Liver (tissue), 9 donors: ENCODE measurements around the gene ANKRD31. TPM values are rescaled to one million over a fixed set of nuclear protein-coding genes. Genes with fewer than 3 reads are reported as not detected.

Experiments
- DNase-seq: peaks from one replicate; pipeline ENCODE4 v3.0.0-alpha.2; 2017; ENCODE audit warnings: low spot score
- H3K27ac ChIP-seq, 2 donors: one replicate each; pipeline ENCODE4 v1.7.0; 2013; ENCODE audit warnings: inconsistent platforms in 2 of 2, low read length in 2 of 2, control low read depth in 1 of 2, low read depth in 1 of 2, mild to moderate bottlenecking in 1 of 2
- H3K27me3 ChIP-seq, 4 donors: one replicate each; pipeline versions ENCODE4 v1.6.1 to v1.7.0; 2013; ENCODE audit warnings: low read length in 3 of 4, inconsistent platforms in 1 of 4, mild to moderate bottlenecking in 1 of 4, moderate library complexity in 1 of 4; ENCODE audit not compliant: control insufficient read depth in 4 of 4, insufficient read depth in 4 of 4
- H3K36me3 ChIP-seq, 4 donors: one replicate each; pipeline versions ENCODE4 v1.6.1 to v1.7.0; 2013; ENCODE audit warnings: low read length in 3 of 4, mild to moderate bottlenecking in 3 of 4, low read depth in 1 of 4, moderate library complexity in 1 of 4; ENCODE audit not compliant: control insufficient read depth in 4 of 4, insufficient read depth in 3 of 4
- H3K4me1 ChIP-seq, 4 donors: one replicate each; pipeline versions ENCODE4 v1.6.1 to v1.7.0; 2013; ENCODE audit warnings: low read length in 3 of 4, mild to moderate bottlenecking in 3 of 4, moderate library complexity in 1 of 4; ENCODE audit not compliant: control insufficient read depth in 4 of 4, insufficient read depth in 4 of 4
- H3K4me3 ChIP-seq, 3 donors: one replicate each; pipeline versions ENCODE4 v1.6.1 to v1.7.0; 2013; ENCODE audit warnings: low read length in 3 of 3, control low read depth in 1 of 3, low read depth in 1 of 3, mild to moderate bottlenecking in 1 of 3
- H3K9ac ChIP-seq, 2 donors: one replicate each; pipeline ENCODE4 v1.7.0; 2013; ENCODE audit warnings: low read length in 2 of 2, mild to moderate bottlenecking in 2 of 2, moderate library complexity in 2 of 2, control low read depth in 1 of 2, low read depth in 1 of 2
- H3K9me3 ChIP-seq, 4 donors: one replicate each; pipeline versions ENCODE4 v1.6.1 to v1.7.0; 2013; ENCODE audit warnings: low read length in 3 of 4; ENCODE audit not compliant: control insufficient read depth in 4 of 4
- ATF3 ChIP-seq: IDR thresholded peaks from 2 replicates; pipeline ENCODE4 v1.6.1; 2016; ENCODE audit warnings: antibody characterized with exemption
- CTCF ChIP-seq: fragments of 150-350 bp; IDR thresholded peaks from 2 replicates; pipeline ENCODE4 v1.5.1; 2017; ENCODE audit warnings: improper control_type of control experiment, low read depth, low read length; ENCODE audit not compliant: missing input control
- EGR1 ChIP-seq, 2 donors: IDR thresholded peaks; 2 replicates each; pipeline ENCODE4 v1.6.1; 2016 to 2018; ENCODE audit warnings: antibody characterized with exemption in 2 of 2, low read depth in 2 of 2
- FOXA1 ChIP-seq: IDR thresholded peaks from 2 replicates; pipeline ENCODE4 v1.6.1; 2016; ENCODE audit warnings: antibody characterized with exemption
- GABPA ChIP-seq, 2 donors: IDR thresholded peaks in 1 of 2; conservative IDR thresholded peaks in 1 of 2; 2 replicates each; pipeline ENCODE4 v1.6.1; 2016; ENCODE audit warnings: antibody characterized with exemption in 2 of 2, mild to moderate bottlenecking in 1 of 2, moderate library complexity in 1 of 2
- HNF4A ChIP-seq, 2 donors: conservative IDR thresholded peaks; 2 replicates each; pipeline ENCODE4 v1.6.1; 2016; ENCODE audit warnings: antibody characterized with exemption in 2 of 2, mild to moderate bottlenecking in 2 of 2
- HNF4G ChIP-seq: IDR thresholded peaks from 2 replicates; pipeline ENCODE4 v1.6.1; 2016; ENCODE audit warnings: antibody characterized with exemption
- JUND ChIP-seq, 2 donors: IDR thresholded peaks; 2 replicates each; pipeline ENCODE4 v1.6.1; 2016; ENCODE audit warnings: antibody characterized with exemption in 2 of 2
- MAX ChIP-seq: IDR thresholded peaks from 2 replicates; pipeline ENCODE4 v1.6.1; 2016; ENCODE audit warnings: antibody characterized with exemption
- NR2F2 ChIP-seq: IDR thresholded peaks from 2 replicates; pipeline ENCODE4 v1.6.1; 2016; ENCODE audit warnings: antibody characterized with exemption
- RAD21 ChIP-seq, 2 donors: IDR thresholded peaks; 2 replicates each; pipeline ENCODE4 v1.6.1; 2016; ENCODE audit warnings: antibody characterized with exemption in 2 of 2, mild to moderate bottlenecking in 2 of 2
- REST ChIP-seq: IDR thresholded peaks from 2 replicates; pipeline ENCODE4 v1.6.1; 2016; ENCODE audit warnings: antibody characterized with exemption, mild to moderate bottlenecking
- RXRA ChIP-seq, 2 donors: IDR thresholded peaks; 2 replicates each; pipeline ENCODE4 v1.6.1; 2017 to 2018; ENCODE audit warnings: antibody characterized with exemption in 2 of 2, mild to moderate bottlenecking in 1 of 2
- SP1 ChIP-seq: IDR thresholded peaks from 2 replicates; pipeline ENCODE4 v1.6.1; 2018; ENCODE audit warnings: antibody characterized with exemption, mild to moderate bottlenecking
- TAF1 ChIP-seq: conservative IDR thresholded peaks from 2 replicates; pipeline ENCODE4 v1.6.1; 2016; ENCODE audit warnings: antibody characterized with exemption, mild to moderate bottlenecking
- ZBTB33 ChIP-seq: IDR thresholded peaks from 2 replicates; pipeline ENCODE4 v1.6.1; 2016; ENCODE audit warnings: antibody characterized with exemption
- WGBS: extraction: QIAGEN DNeasy Blood & Tissue Kit; methylation state at CpG from one replicate; pipeline ENCODE4 v1.1.7; 2013; 5-methylcytosine and 5-hydroxymethylcytosine counted together
- polyA plus RNA-seq, 2 donors: library from polyadenylated mRNA; stranded (reverse) in 1 of 2; unstranded in 1 of 2; fragments of 200-250 nt in 1 of 2; fragments of >200 nt in 1 of 2; fragmentation: Nextera tagmentation in 1 of 2; extraction: Ambion mirVana in 1 of 2; gene quantifications; one replicate each; pipeline versions ENCODE4 v1.2.1 to v1.2.3, GENCODE V29; 2013 to 2015
- total RNA-seq, 2 donors: library from RNA; depleted of rRNA; stranded (reverse); fragments of >200 nt; gene quantifications; one replicate each; pipeline ENCODE4 v1.2.3, GENCODE V29; 2014
- donor health status: healthy.
- donor health status: healthy.
- donor health status: healthy.
- donor health status: healthy.
- donor health status: healthy.

ANKRD31 gene
- total and polyA plus RNA-seq, 4 donors: 0.03 to 0.08 (median 0.04) TPM

- Histone ChIP-seq H3K9me3 (no peaks in the 10 kb centered on the region), H3K27ac (no peak overlapping the region), H3K4me1 (peaks cover 0 to 8% (median 4%) of the 10 kb centered on the region in 4 donors), H3K36me3 (no peaks in the 10 kb centered on the region), H3K9ac (no peak overlapping the region), H3K27me3 (peaks cover 0 to 2% (median 0%) of the 10 kb centered on the region in 4 donors), H3K4me3 (no peak overlapping the region)
- 94% methylated on average over 4 of the region's 4 CpGs for WGBS
- DNase-seq: no peak
- TF ChIP-seq JUND (IDR thresholded peaks at IDR 0.05): no peak
- no peak for TF ChIP-seq FOXA1
- no peak for TF ChIP-seq HNF4A (conservative IDR thresholded peaks at IDR 0.05)
- no peak for TF ChIP-seq SP1
- no peak for TF ChIP-seq TAF1
- no peak for TF ChIP-seq ZBTB33
- no peak for TF ChIP-seq GABPA (IDR thresholded peaks at IDR 0.05 in 1 of 2, conservative IDR thresholded peaks at IDR 0.05 in 1 of 2)
- TF ChIP-seq ATF3: no peak
- no peak for TF ChIP-seq RAD21 (IDR thresholded peaks at IDR 0.05)
- TF ChIP-seq HNF4G: no peak
- no peak for TF ChIP-seq MAX
- TF ChIP-seq CTCF: no peak
- TF ChIP-seq REST: no peak
- TF ChIP-seq EGR1 (IDR thresholded peaks at IDR 0.05; ENCODE audit: low read depth in 2 of 2): no peak
- TF ChIP-seq RXRA (IDR thresholded peaks at IDR 0.05): no peak
- no peak for TF ChIP-seq NR2F2
These were observed 967 bp downstream of the ANKRD31 start for GRCh38 chr5:75235711-75236110.

GRCh38 chr5:75234251-75234650 lies 2.4 kb downstream of the ANKRD31 start:
- Histone ChIP-seq H3K9ac (no peak overlapping the region), H3K27ac (no peak overlapping the region), H3K4me1 (peaks cover 0 to 8% (median 4%) of the 10 kb centered on the region in 4 donors), H3K27me3 (peaks cover 0 to under 1% (median 0%) of the 10 kb centered on the region in 4 donors), H3K4me3 (no peak overlapping the region), H3K36me3 (no peaks in the 10 kb centered on the region), H3K9me3 (no peaks in the 10 kb centered on the region)
- no peak for TF ChIP-seq SP1
- no peak for TF ChIP-seq MAX
- no peak for TF ChIP-seq NR2F2
- DNase-seq: no peak
